ENCODE data around the gene PPP2R5C.
"Not testable (repeated sequence)": the region's sequence is repeated elsewhere in the genome, so short reads cannot be mapped to it uniquely, and the experiment has no call there.

Gene PPP2R5C

DNA sequence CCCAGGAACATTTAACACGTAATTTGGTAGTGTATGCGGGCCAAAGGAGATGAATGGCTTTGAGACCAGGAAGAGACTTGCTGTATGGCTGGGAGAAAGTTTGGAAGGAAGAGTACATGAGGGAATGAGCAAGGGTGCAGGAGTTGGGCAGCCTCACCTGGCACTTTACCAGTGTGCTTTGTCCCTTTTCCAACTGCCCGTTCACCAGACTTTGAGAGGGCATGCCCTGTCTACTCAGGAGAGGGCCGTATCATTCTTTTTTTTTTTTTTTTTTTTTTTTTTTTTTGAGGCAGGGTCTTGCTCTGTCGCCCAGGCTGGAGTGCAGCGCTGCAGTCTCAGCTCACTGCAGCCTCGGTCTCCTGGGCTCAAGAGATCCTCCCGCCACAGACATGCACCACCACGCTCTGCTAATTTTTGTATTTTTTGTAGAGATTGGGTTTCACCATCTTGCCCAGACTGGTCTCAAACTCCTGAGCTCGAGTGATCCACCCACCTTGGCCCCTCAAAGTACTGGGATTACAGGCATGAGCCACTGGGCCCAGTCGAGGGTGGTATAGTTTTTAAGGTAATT, 209.4 kb downstream of the PPP2R5C start:
- Histone ChIP-seq H3K4me1 (peaks cover 0 to 68% (median 28%) of the 10 kb centered on the region in 4 donors), H3K27me3 (no peaks in the 10 kb centered on the region), H3K9me3 (no peaks in the 10 kb centered on the region), H3K36me3 (peaks cover 4 to 9% (median 9%) of the 10 kb centered on the region in 3 donors), H3K4me3 (no peak overlapping the region), H3K27ac (no peak overlapping the region)
- intact Hi-C loops (cut with DNase I; ENCODE audit: low total_unique reads): no loop called here
- DNase-seq: no peak
- TF ChIP-seq, protein P1, sequence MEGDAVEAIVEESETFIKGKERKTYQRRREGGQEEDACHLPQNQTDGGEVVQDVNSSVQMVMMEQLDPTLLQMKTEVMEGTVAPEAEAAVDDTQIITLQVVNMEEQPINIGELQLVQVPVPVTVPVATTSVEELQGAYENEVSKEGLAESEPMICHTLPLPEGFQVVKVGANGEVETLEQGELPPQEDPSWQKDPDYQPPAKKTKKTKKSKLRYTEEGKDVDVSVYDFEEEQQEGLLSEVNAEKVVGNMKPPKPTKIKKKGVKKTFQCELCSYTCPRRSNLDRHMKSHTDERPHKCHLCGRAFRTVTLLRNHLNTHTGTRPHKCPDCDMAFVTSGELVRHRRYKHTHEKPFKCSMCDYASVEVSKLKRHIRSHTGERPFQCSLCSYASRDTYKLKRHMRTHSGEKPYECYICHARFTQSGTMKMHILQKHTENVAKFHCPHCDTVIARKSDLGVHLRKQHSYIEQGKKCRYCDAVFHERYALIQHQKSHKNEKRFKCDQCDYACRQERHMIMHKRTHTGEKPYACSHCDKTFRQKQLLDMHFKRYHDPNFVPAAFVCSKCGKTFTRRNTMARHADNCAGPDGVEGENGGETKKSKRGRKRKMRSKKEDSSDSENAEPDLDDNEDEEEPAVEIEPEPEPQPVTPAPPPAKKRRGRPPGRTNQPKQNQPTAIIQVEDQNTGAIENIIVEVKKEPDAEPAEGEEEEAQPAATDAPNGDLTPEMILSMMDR (IDR thresholded peaks at IDR 0.05): no peak

DNA sequence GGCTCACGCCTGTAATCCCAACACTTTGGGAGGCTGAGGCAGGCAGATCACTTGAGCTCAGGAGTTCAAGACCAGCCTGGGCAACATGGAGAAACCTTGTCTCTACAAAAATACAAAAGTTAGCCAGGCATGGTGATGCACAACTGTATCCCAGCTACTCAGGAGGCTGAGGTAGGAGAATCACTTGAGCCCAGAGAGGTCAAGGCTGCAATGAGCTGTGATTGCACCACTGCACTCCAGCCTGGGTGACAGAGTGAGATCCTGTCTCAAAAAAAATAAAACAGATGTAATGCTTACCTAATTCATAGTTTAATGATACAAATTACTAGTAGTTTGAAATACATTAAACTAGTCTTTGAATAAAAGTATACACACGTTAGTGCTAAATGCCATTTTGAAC, 209.9 kb downstream of the PPP2R5C start:
- H3K27me3 ChIP-seq; intact Hi-C loops (cut with DNase I; ENCODE audit: low total_unique reads); DNase-seq; H3K4me3 ChIP-seq; H3K9me3 ChIP-seq: not testable (repeated sequence)
- peaks cover 4 to 14% (median 14%) of the 10 kb centered on the region in 3 donors for H3K36me3 ChIP-seq
- peak overlapping the region in 1 of 2 donors; percentile 58 for H3K27ac ChIP-seq
- peaks cover 0 to 63% (median 25%) of the 10 kb centered on the region in 4 donors for H3K4me1 ChIP-seq

DNA sequence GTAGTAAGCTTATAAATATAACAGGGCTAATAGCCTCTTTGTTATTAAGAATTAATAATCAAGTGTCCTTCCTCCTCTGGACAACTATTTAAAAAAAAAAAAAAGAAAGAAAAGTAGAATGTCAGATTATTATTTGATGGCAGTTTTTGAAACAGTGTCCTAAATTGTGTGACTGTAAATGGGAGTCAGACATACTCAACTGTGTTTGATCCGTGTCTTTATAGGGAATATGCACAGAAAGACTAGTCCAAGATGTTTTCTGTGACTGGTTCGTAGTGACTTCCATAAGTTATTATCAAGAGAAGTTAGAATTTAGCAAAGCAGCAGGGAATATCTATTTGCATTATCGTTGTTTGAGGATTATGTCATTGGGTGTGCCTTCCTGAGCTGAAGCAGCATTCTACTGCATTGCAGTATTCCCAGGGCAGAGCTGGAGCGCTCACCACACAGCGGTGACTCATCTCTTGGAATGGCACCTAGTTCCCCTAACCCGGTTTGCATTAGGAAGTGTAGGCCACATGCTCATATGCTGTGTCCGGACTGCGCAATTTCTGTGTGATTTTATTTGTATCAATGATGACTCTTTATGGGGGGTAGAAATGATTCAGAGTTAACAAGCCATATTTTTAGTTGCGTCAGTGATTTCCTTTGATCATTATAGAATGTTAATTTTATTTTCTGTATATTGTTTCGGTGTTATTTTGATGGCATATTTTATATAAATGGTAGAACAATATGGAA, 210.8 kb downstream of the PPP2R5C start:
- Histone ChIP-seq H3K4me1 (peaks cover 0 to 56% (median 22%) of the 10 kb centered on the region in 4 donors), H3K27me3 (no peaks in the 10 kb centered on the region), H3K4me3 (no peak overlapping the region), H3K9me3 (no peaks in the 10 kb centered on the region), H3K36me3 (peaks cover 4 to 20% (median 14%) of the 10 kb centered on the region in 3 donors), H3K27ac (peak overlapping the region; percentile 29 to 58)
- DNase-seq: peak; percentile 91 to 93
- intact Hi-C loops (cut with DNase I; ENCODE audit: low total_unique reads): no loop called here
- TF ChIP-seq, protein P1 (IDR thresholded peaks at IDR 0.05): no peak

DNA sequence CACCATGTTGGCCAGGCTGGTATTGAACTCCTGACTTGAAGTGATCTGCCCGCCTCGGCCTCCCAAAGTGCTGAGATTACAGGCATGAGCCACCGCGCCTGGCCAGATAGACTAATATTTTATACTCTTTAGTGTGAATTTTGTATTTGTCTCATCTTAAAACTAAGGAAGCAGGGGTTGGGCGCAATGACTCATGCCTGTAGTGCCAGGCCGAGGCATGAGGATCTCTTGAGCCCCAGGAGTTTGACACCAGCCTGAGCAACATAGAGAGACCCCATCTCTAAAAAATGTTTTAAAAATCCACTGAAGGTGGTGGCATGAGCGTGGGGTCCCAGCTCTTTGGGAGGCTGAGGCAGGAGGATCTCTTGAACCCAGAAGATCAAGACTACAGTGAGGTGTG, 211.8 kb downstream of the PPP2R5C start:
- Histone ChIP-seq H3K4me1 (peaks cover 0 to 46% (median 18%) of the 10 kb centered on the region in 4 donors), H3K27ac (peak overlapping the region; percentile 29 to 58), H3K9me3 (no peaks in the 10 kb centered on the region), H3K36me3 (peaks cover 9 to 25% (median 14%) of the 10 kb centered on the region in 3 donors), H3K27me3 (no peaks in the 10 kb centered on the region), H3K4me3 (no peak overlapping the region)
- TF ChIP-seq, protein P1 (IDR thresholded peaks at IDR 0.05): no peak
- DNase-seq: peak in 1 of 2 donors; percentile 55
- intact Hi-C loops (cut with DNase I; ENCODE audit: low total_unique reads): no loop called here

DNA sequence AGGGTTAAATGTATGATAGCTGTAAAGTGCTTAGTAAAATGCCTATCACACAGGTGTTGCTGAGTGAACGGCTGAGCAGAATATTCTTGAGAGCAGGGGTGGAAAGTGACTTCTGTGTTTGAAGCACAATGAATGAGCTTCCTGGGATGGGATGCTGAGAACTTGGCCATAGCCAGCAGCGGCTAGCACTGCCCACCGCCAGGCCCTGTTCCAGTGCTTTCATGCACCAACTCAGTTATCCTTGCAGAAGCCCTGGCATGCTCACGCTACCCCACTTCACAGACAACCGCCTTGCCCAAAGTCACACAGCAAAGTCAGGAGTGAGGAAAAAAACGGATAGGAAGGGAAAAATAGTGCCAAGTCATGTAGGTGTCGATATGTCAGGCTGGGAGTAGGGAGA, 213.7 kb downstream of the PPP2R5C start:
- intact Hi-C loops (cut with DNase I; ENCODE audit: low total_unique reads): no loop called here
- Histone ChIP-seq H3K4me1 (peaks cover 0 to 46% (median 21%) of the 10 kb centered on the region in 4 donors), H3K27ac (no peak overlapping the region), H3K4me3 (no peak overlapping the region), H3K9me3 (no peaks in the 10 kb centered on the region), H3K36me3 (peaks cover 12 to 30% (median 16%) of the 10 kb centered on the region in 3 donors), H3K27me3 (no peaks in the 10 kb centered on the region)
- DNase-seq: peak in 1 of 2 donors; percentile 13
- TF ChIP-seq, protein P1 (IDR thresholded peaks at IDR 0.05): no peak
